HAP-1 (cell line): ENCODE measurements around the gene SNRPD1.
A peak's percentile ranks its signal among the peaks of the same experiment; 100 is the strongest.
"Not testable (repeated sequence)": the region's sequence is repeated elsewhere in the genome, so short reads cannot be mapped to it uniquely, and the experiment has no call there.

Experiments used
- DNase-seq, 2 experiments: peaks; one replicate each; pipeline ENCODE4 v3.0.0-alpha.2; 2016 to 2020; ENCODE audit warnings: low spot score in 2 of 2
- H3K27me3 ChIP-seq: fragments of 250-450 bp; sonication (Bioruptor Pico); 2 replicates; pipeline ENCODE4 v1.5.1; 2020; ENCODE audit warnings: low read depth, mild to moderate bottlenecking, moderate library complexity
- H3K36me3 ChIP-seq: fragments of 250-450 bp; sonication (Bioruptor Pico); replicated peaks from 2 replicates; pipeline ENCODE4 v1.5.1; 2020; ENCODE audit warnings: mild to moderate bottlenecking
- H3K4me1 ChIP-seq: fragments of 250-450 bp; sonication (Bioruptor Pico); 2 replicates; pipeline ENCODE4 v1.5.1; 2020; ENCODE audit warnings: mild to moderate bottlenecking
- H3K4me3 ChIP-seq: fragments of 250-450 bp; sonication (Bioruptor Pico); 2 replicates; pipeline ENCODE4 v1.5.1; 2020; ENCODE audit warnings: mild to moderate bottlenecking, moderate library complexity
- H3K9me3 ChIP-seq: fragments of 250-450 bp; sonication (Bioruptor Pico); 2 replicates; pipeline ENCODE4 v1.5.1; 2020; ENCODE audit warnings: mild to moderate bottlenecking, moderate library complexity
- in situ Hi-C: fragments of 300-500 bp; cut with MboI; formaldehyde crosslinking; loops from 3 replicates; pipeline ENCODE4 v1.14.3; 2020; ENCODE audit warnings: low sequenced_read_pairs, inconsistent platforms, mixed read lengths

Gene SNRPD1

GRCh38 chr18:21604671-21605070 is 7.4 kb upstream of the SNRPD1 start:
- Histone ChIP-seq H3K4me3 (no peak overlapping the region), H3K4me1 (peaks cover 3% of the 10 kb centered on the region; the same call in 1 of the 2 replicates), H3K27me3 (no peaks in the 10 kb centered on the region), H3K9me3 (no peaks in the 10 kb centered on the region), H3K36me3 (no peaks in the 10 kb centered on the region)
- in situ Hi-C loops = loop anchor here (25.0 kb wide), 2 partner anchors 92 to 342 kb away; no protein-coding TSS in a partner anchor
- no peak for DNase-seq

DNA sequence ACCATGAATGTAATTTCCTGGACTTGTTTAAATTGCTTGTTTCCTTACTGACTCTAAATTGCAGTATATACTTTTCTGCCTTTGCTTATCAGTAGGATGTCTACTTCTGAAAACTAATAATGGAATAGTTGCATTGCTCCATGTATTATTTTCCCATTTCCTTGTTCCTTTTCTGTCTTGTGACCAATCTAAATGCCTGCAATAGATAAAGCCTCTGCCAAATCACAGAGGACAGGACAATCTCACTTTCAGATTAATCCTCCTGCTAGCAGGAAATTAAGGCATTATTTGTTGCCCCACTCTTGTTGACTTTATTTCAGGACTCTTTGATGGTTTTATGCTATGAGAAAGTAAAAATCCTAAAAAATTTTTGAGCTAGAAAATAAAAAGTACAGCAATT is 6.9 kb upstream of the SNRPD1 start:
- no peaks in the 10 kb centered on the region for H3K27me3 ChIP-seq
- DNase-seq = no peak
- H3K9me3 ChIP-seq = no peaks in the 10 kb centered on the region
- H3K36me3 ChIP-seq = no peaks in the 10 kb centered on the region
- in situ Hi-C loops = loop anchor here (25.0 kb wide), 2 partner anchors 93 to 343 kb away; no protein-coding TSS in a partner anchor
- no peak overlapping the region for H3K4me3 ChIP-seq
- peaks cover 3% of the 10 kb centered on the region; the same call in 1 of the 2 replicates for H3K4me1 ChIP-seq

DNA sequence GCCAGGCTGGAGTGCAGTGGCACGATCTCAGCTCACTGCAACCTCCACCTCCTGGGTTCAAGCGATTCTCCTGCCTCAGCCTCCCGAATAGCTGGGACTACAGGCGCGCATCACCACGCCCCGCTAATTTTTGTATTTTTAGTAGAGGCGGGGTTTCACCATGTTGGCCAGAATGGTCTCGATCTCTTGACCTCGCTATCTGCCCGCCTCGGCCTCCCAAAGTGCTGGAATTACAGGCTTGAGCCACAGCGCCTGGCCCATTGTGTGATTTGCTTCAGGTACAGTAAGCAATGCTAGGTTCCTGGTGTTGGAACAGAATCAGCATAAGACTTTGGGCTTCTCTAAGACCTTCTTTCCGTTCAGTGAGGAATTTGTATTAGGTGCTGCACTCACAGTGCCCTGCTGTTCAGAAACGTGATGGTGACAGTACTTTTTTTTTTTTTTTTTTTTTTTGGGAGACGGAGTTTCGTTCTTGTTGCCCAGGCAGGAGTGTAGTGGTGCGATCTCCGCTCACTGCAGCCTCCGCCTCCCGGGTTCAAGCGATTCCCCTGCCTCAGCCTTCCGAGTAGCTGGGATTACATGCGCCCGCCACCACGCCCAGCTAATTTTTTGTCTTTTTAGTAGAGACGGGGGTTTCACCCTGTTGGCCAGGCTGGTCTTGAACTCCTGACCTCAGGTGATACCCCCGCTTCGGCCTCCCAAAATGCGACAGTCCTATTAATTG is 551 bp upstream of the SNRPD1 start:
- H3K27me3 ChIP-seq, DNase-seq, H3K9me3 ChIP-seq: not testable (repeated sequence)
- H3K4me3 ChIP-seq = peak overlapping the region; percentile 93
- in situ Hi-C loops = loop anchor here (25.0 kb wide), 2 partner anchors 99 to 349 kb away; no protein-coding TSS in a partner anchor
- peaks cover 30% of the 10 kb centered on the region for H3K36me3 ChIP-seq
- H3K4me1 ChIP-seq = peaks cover 10% of the 10 kb centered on the region

GRCh38 chr18:21621640-21622039 is 9.5 kb downstream of the SNRPD1 start:
- peaks cover 69% of the 10 kb centered on the region for H3K36me3 ChIP-seq

GRCh38 chr18:21629089-21629832 is 17.1 kb downstream of the SNRPD1 start:
- no peak overlapping the region for H3K4me3 ChIP-seq
- peaks cover 77% of the 10 kb centered on the region for H3K36me3 ChIP-seq
- in situ Hi-C loops = no loop called here
- no peaks in the 10 kb centered on the region for H3K4me1 ChIP-seq
- no peak for DNase-seq
- no peaks in the 10 kb centered on the region for H3K9me3 ChIP-seq
- no peaks in the 10 kb centered on the region for H3K27me3 ChIP-seq

More at GRCh38 chr18:21621640-21622039, 9.5 kb downstream of the SNRPD1 start:
- not testable (repeated sequence) for DNase-seq, H3K4me3 ChIP-seq, H3K4me1 ChIP-seq, H3K9me3 ChIP-seq, H3K27me3 ChIP-seq
- in situ Hi-C loops = loop anchor here (25.0 kb wide), 2 partner anchors 109 to 359 kb away; no protein-coding TSS in a partner anchor

DNA sequence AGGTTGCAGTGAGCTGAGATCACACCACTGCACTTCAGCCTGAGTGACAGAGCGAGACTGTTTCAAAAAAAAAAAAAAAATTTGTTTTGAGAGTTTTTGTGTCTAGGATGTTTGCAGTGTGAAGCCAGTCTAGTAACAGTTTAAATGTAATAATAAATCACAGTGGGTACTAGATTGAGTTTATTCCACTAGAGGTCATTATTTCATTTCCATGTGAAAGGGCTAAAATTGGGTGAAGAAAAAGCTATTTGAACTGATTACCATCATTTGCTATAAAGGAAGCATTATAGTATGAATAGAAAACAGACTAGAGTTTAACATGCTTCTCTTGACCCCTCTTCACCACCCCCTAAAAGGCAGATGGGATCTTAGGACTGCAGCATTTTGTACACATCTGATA is 20.3 kb downstream of the SNRPD1 start:
- Histone ChIP-seq H3K4me3 (no peak overlapping the region), H3K4me1 (no peaks in the 10 kb centered on the region), H3K27me3 (no peaks in the 10 kb centered on the region), H3K9me3 (no peaks in the 10 kb centered on the region), H3K36me3 (peaks cover 65% of the 10 kb centered on the region)
- in situ Hi-C loops = no loop called here
- peak in 1 of 2 experiments; percentile 19 for DNase-seq

DNA sequence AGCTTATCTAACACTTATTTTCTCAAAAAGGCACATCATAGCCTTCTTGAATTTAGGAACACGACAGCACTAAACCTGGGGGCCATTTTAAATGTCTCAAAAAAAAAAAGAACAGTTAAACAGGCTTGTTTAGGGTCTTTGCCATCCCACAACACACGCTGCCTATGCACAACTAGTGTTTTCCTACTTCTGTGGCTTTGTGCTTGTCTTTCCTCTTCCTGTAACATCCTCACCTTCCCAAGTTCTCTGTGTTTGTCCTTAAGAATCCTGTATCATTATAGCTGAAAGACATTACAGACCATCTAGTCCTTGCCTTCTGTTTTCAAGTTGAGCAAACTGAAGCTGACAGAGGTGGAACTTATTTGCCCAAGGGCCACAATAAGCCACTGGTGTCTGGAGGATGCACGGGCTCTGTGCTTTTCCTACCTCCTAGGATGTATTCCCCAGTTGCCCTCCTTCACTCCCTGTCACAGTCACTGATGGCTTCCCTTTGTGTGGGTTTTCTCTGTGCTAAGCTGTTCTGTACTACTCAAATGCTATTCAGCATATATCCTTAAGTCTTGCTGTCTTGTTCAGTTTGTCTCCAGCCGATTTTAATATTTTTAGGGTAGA is 22.6 kb downstream of the SNRPD1 start:
- Histone ChIP-seq H3K4me3 (no peak overlapping the region), H3K27me3 (no peaks in the 10 kb centered on the region), H3K36me3 (peaks cover 42% of the 10 kb centered on the region), H3K4me1 (no peaks in the 10 kb centered on the region), H3K9me3 (no peaks in the 10 kb centered on the region)
- DNase-seq = no peak
- in situ Hi-C loops = no loop called here

DNA sequence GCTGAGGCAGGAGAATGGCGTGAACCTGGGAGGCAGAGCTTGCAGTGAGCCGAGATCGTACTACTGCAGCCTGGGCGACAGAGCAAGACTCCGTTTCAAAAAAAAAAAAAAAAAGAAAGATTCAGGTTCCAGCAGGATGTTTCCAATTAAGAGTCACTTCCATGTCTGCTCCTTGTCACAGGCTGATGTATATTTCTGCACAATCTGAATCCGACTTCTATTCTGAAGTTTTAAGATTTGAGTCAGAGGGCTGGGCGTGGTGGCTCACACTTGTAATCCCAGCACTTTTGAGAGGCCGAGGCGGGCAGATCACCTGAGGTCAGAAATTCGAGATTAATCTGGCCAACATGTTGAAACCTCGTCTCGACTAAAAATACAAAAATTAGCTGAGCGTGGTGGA is 24.7 kb downstream of the SNRPD1 start:
- in situ Hi-C loops = no loop called here
- DNase-seq = no peak

DNA sequence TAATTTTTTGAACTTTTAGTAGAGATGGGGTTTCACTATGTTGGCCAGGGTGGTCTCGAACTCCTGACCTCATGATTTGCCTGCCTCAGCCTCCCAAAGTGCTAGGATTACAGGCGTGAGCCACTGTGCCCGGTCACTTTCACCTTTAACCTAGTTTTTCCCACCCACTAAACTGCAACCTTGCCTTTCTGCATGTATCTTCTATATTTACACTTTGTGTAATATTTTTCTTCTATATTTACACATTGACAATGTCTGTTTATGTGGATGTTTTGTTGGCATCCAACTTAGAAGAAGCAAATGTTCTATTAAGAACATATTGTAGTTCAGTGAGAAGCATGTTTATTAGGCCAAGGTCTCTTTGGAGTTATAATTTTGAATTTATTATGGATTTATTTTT is 26.7 kb downstream of the SNRPD1 start:
- H3K9me3 ChIP-seq = no peaks in the 10 kb centered on the region
- in situ Hi-C loops = no loop called here
- H3K27me3 ChIP-seq = no peaks in the 10 kb centered on the region
- no peak overlapping the region for H3K4me3 ChIP-seq
- no peaks in the 10 kb centered on the region for H3K4me1 ChIP-seq
- peaks cover 15% of the 10 kb centered on the region for H3K36me3 ChIP-seq
- no peak for DNase-seq

More for the DNA sequence above, 24.7 kb downstream of the SNRPD1 start:
- H3K9me3 ChIP-seq = no peaks in the 10 kb centered on the region
- H3K27me3 ChIP-seq = no peaks in the 10 kb centered on the region
- peaks cover 26% of the 10 kb centered on the region for H3K36me3 ChIP-seq
- no peak overlapping the region for H3K4me3 ChIP-seq
- no peaks in the 10 kb centered on the region for H3K4me1 ChIP-seq

DNA sequence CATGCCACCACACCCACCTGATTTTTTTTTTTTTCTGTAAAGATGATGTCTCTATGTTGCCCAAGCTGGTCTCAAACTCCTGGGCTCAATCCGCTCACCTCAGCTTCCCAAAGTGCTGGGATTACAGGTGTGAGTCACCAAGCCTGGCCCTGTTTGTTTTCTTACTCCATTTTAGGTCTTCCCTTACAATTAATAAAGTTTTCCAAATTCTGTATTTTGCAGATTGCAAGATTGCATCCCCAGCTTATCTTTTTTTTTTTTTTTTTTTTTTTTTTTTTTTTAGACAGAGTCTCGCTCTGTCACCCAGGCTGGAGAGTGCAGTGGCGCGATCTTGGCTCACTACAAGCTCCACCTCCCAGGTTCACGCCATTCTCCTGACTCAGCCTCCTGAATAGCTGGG is 28.3 kb downstream of the SNRPD1 start:
- H3K4me1 ChIP-seq, DNase-seq, H3K4me3 ChIP-seq, H3K36me3 ChIP-seq, in situ Hi-C loops, H3K27me3 ChIP-seq, H3K9me3 ChIP-seq: not testable (repeated sequence)

GRCh38 chr18:21650311-21650710 is 38.2 kb downstream of the SNRPD1 start:
- Histone ChIP-seq H3K27me3 (no peaks in the 10 kb centered on the region), H3K4me1 (no peaks in the 10 kb centered on the region), H3K36me3 (no peaks in the 10 kb centered on the region), H3K4me3 (no peak overlapping the region), H3K9me3 (no peaks in the 10 kb centered on the region)
- in situ Hi-C loops = no loop called here
- no peak for DNase-seq

- Histone ChIP-seq H3K9me3 (no peaks in the 10 kb centered on the region), H3K27me3 (no peaks in the 10 kb centered on the region), H3K4me3 (no peak overlapping the region), H3K36me3 (peaks cover 7% of the 10 kb centered on the region), H3K4me1 (no peaks in the 10 kb centered on the region)
- DNase-seq = no peak
- in situ Hi-C loops = no loop called here
Observed at GRCh38 chr18:21652073-21652472, 40.0 kb downstream of the SNRPD1 start.

DNA sequence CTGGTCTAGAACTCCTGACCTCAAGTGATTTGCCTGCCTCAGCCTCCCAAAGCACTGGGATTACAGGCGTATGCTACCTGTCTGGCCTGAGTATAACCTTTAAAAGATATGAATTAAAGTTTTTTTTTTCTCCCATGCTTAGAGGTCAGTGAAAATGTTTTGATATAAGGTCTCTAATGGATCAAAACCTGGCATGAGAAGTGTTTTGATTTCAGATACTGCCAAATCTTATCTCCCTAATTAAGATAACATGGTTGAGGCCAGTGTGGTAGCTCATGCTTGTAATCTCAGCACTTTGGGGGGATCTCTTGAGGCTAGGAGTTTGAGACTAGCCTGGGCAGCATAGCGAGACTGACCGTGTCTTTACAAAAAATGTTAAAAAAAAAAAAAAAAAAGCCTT is 41.2 kb downstream of the SNRPD1 start:
- Histone ChIP-seq H3K4me3 (no peak overlapping the region), H3K36me3 (peaks cover 7% of the 10 kb centered on the region), H3K4me1 (no peaks in the 10 kb centered on the region), H3K9me3 (no peaks in the 10 kb centered on the region), H3K27me3 (no peaks in the 10 kb centered on the region)
- DNase-seq = no peak
- in situ Hi-C loops = no loop called here

DNA sequence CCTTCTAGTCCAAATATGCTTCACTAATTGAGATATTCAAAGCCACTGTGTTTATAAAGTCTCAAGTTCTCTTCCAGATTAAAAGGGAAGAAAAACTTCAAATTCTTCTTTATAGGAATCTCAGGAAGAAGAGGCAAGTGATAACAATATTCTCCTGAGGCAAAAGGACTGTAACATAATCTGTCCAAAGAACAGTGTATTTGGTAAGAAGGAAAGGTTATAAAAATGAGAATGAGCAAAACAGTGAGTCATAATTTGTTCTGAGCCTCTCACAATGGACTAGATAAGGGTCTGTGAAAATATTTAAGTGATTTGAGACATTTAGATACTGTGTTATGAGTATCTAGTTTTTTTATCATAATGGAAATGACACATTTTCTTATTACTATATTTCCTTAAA is 44.3 kb downstream of the SNRPD1 start:
- Histone ChIP-seq H3K9me3 (no peaks in the 10 kb centered on the region), H3K4me1 (0 out of 2 replicates have a peak, but pooled peaks cover 6% of the 10 kb centered on the region), H3K4me3 (no peak overlapping the region), H3K27me3 (no peaks in the 10 kb centered on the region), H3K36me3 (peaks cover 7% of the 10 kb centered on the region)
- DNase-seq = no peak
- in situ Hi-C loops = no loop called here
